HG03460 (cell line): ENCODE results near the gene BDKRB2.

Experiments
- ATAC-seq: cut with Tn5 transposase; IDR thresholded peaks from one replicate; pipeline ENCODE4 v1.9.1; 2021; ENCODE audit not compliant: unreplicated experiment

Gene BDKRB2

GRCh38 chr14:96268431-96269358 is 64.1 kb downstream of the BDKRB2 start:
- ATAC-seq, result no peak

GRCh38 chr14:96269359-96269710 is 64.7 kb downstream of the BDKRB2 start:
- ATAC-seq, result no peak

GRCh38 chr14:96270565-96271420 is 66.2 kb downstream of the BDKRB2 start:
- ATAC-seq, result no peak

- no peak for ATAC-seq
Observed at GRCh38 chr14:96271421-96271762, 66.8 kb downstream of the BDKRB2 start.

GRCh38 chr14:96272777-96273473 is 68.3 kb downstream of the BDKRB2 start:
- ATAC-seq, result no peak

- ATAC-seq, result no peak
Observed at GRCh38 chr14:96273629-96274028, 69.0 kb downstream of the BDKRB2 start.

GRCh38 chr14:96274122-96274521 is 69.5 kb downstream of the BDKRB2 start:
- ATAC-seq, result no peak

- no peak for ATAC-seq
Observed at GRCh38 chr14:96274543-96274942, 69.9 kb downstream of the BDKRB2 start.

GRCh38 chr14:96275177-96276112 is 70.8 kb downstream of the BDKRB2 start:
- ATAC-seq, result no peak

- ATAC-seq, result no peak
Observed at GRCh38 chr14:96277890-96278289, 73.3 kb downstream of the BDKRB2 start.

- ATAC-seq, result no peak
Observed at GRCh38 chr14:96279564-96279963, 74.9 kb downstream of the BDKRB2 start.

GRCh38 chr14:96280104-96280503 is 75.5 kb downstream of the BDKRB2 start:
- ATAC-seq, result no peak

- no peak for ATAC-seq
Observed at GRCh38 chr14:96281486-96281885, 76.8 kb downstream of the BDKRB2 start.

GRCh38 chr14:96284008-96284407 is 79.4 kb downstream of the BDKRB2 start:
- no peak for ATAC-seq

GRCh38 chr14:96284430-96284829 is 79.8 kb downstream of the BDKRB2 start:
- no peak for ATAC-seq

- no peak for ATAC-seq
Observed at GRCh38 chr14:96285667-96286066, 81.0 kb downstream of the BDKRB2 start.

GRCh38 chr14:96286251-96286650 is 81.6 kb downstream of the BDKRB2 start:
- no peak for ATAC-seq

- ATAC-seq, result no peak
Observed at GRCh38 chr14:96287856-96288255, 83.2 kb downstream of the BDKRB2 start.
